K562 (cell line): ENCODE data around the gene TEX101. TPM values are rescaled to one million over a fixed set of nuclear protein-coding genes. Genes with fewer than 3 reads are reported as not detected.
A peak's percentile ranks its signal among the peaks of the same experiment; 100 is the strongest.

Experiments used
- ATAC-seq: fragments of 200-7000 bp; cut with Tn5 transposase; 3 replicates; pipeline ENCODE4 v1.9.1; 2020; ENCODE audit warnings: moderate library complexity
- BruUV-seq: library from RNA; stranded (reverse); fragments of 400-500 nt; replicated peaks from 2 replicates; lab custom pipeline; 2021; lab: Mats Ljungman, UMichigan
- CTCF ChIA-PET: fragments of 300-600 bp; formaldehyde crosslinking; extraction: SDS; loops from one replicate; lab custom pipeline; 2021; ENCODE audit warnings: low intra/inter-chr PET ratio; lab: Yijun Ruan, JAX
- POLR2A ChIA-PET: fragments of 300-600, 350-650 bp; sonication (Branson Sonifier 250); formaldehyde crosslinking; extraction: SDS; loops from one replicate; lab custom pipeline; 2021; ENCODE audit warnings: antibody characterized with exemption, inconsistent platforms; lab: Yijun Ruan, JAX
- DNase-seq, 4 experiments: peaks; one replicate each; pipeline versions ENCODE4 v3.0.0 to v3.0.0-alpha.2; 2011 to 2018; ENCODE audit warnings: low spot score in 3 of 4, mixed read lengths in 3 of 4; ENCODE audit errors: extremely low read depth in 1 of 4
- FAIRE-seq: peaks from 2 replicates; lab custom pipeline; 2011; peaks lifted over from hg19 to GRCh38; lab: Jason Lieb, UNC
- H2AFZ ChIP-seq: 2 replicates; pipeline ENCODE4 v1.6.0; 2011; ENCODE audit warnings: low read depth, low read length, control low read depth, inconsistent platforms
- H3K27ac ChIP-seq: fragments of 200-600 bp; 3 replicates; pipeline ENCODE4 v1.8.0; 2011; ENCODE audit warnings: low read depth, mild to moderate bottlenecking, control low read depth, inconsistent platforms, low read length, moderate library complexity, mixed read lengths; ENCODE audit errors: extremely low read depth
- H3K27me3 ChIP-seq, 2 experiments: fragments of 300-600 bp in 1 of 2; 2 replicates in 1 of 2; 3 replicates in 1 of 2; pipeline versions ENCODE4 v1.6.0 to v1.8.0; 2011; ENCODE audit warnings: inconsistent platforms in 2 of 2, low read length in 2 of 2, mild to moderate bottlenecking in 1 of 2, mixed read lengths in 1 of 2, moderate library complexity in 1 of 2; ENCODE audit not compliant: control insufficient read depth in 2 of 2, insufficient read depth in 2 of 2
- H3K36me3 ChIP-seq: fragments of 300-600 bp; 3 replicates; pipeline ENCODE4 v1.8.0; 2011; ENCODE audit warnings: mild to moderate bottlenecking, low read length, inconsistent platforms; ENCODE audit not compliant: control insufficient read depth, insufficient read depth
- H3K4me1 ChIP-seq, 2 experiments: fragments of 200-600 bp in 1 of 2; replicated peaks in 1 of 2; 2 replicates in 1 of 2; 3 replicates in 1 of 2; pipeline versions ENCODE4 v1.5.1 to v1.8.0; 2011; ENCODE audit warnings: inconsistent platforms in 2 of 2, low read length in 2 of 2, mild to moderate bottlenecking in 1 of 2, mixed read lengths in 1 of 2, moderate library complexity in 1 of 2; ENCODE audit not compliant: control insufficient read depth in 2 of 2, insufficient read depth in 2 of 2
- H3K4me2 ChIP-seq: 2 replicates; pipeline ENCODE4 v1.6.1; 2011; ENCODE audit warnings: low read length, control low read depth, inconsistent platforms, mixed read lengths; ENCODE audit not compliant: insufficient read depth
- H3K4me3 ChIP-seq: fragments of 200-600 bp; sonication (generic), shearing (Covaris generic); 2 replicates; pipeline ENCODE4 v1.5.1; 2016; ENCODE audit warnings: control low read depth, inconsistent platforms
- H3K79me2 ChIP-seq: fragments of 200-600 bp; 3 replicates; pipeline ENCODE4 v1.8.0; 2011; ENCODE audit warnings: low read length, inconsistent platforms; ENCODE audit not compliant: control insufficient read depth, insufficient read depth
- H3K9ac ChIP-seq, 2 experiments: 2 replicates each; pipeline versions ENCODE4 v1.6.0 to v1.6.1; 2011; ENCODE audit warnings: low read depth in 2 of 2, low read length in 2 of 2, control low read depth in 1 of 2, inconsistent platforms in 1 of 2, mild to moderate bottlenecking in 1 of 2, mixed read lengths in 1 of 2; ENCODE audit not compliant: insufficient read depth in 1 of 2
- H3K9me1 ChIP-seq: one replicate; pipeline ENCODE4 v1.6.0; 2011; ENCODE audit warnings: inconsistent platforms, mild to moderate bottlenecking, low read length, moderate library complexity; ENCODE audit not compliant: control insufficient read depth, insufficient read depth
- H3K9me3 ChIP-seq: replicated peaks from 2 replicates; pipeline ENCODE4 v1.5.1; 2011; ENCODE audit warnings: low read depth, low read length, inconsistent platforms; ENCODE audit not compliant: control insufficient read depth, insufficient read depth
- H4K20me1 ChIP-seq: replicated peaks from 2 replicates; pipeline ENCODE4 v1.6.1; 2011; ENCODE audit warnings: low read length, inconsistent platforms, mixed read lengths; ENCODE audit not compliant: control insufficient read depth, insufficient read depth
- CEBPB ChIP-seq: fragments of 450-650 bp; IDR thresholded peaks from 2 replicates; pipeline ENCODE4 v1.6.1; 2016; ENCODE audit warnings: missing genetic modification characterization, missing compliant biosample characterization
- CSDE1 ChIP-seq, 2 experiments: fragments of 450-650 bp; IDR thresholded peaks; 2 replicates each; pipeline ENCODE4 v1.6.1; 2016; ENCODE audit warnings: mild to moderate bottlenecking in 1 of 2
- E2F8 ChIP-seq: fragments of 450-650 bp; IDR thresholded peaks from 2 replicates; pipeline ENCODE4 v1.7.1; 2018; ENCODE audit warnings: mild to moderate bottlenecking, low read depth; ENCODE audit not compliant: partially characterized antibody
- MEF2D ChIP-seq: conservative IDR thresholded peaks from 2 replicates; pipeline ENCODE4 v1.6.1; 2016; ENCODE audit warnings: low read depth, missing genetic modification characterization, missing compliant biosample characterization
- PTTG1 ChIP-seq: fragments of 450-650 bp; IDR thresholded peaks from 2 replicates; pipeline ENCODE4 v1.6.1; 2016; ENCODE audit warnings: low read depth, mild to moderate bottlenecking, missing genetic modification characterization, missing compliant biosample characterization
- TEAD1 ChIP-seq, 2 experiments: fragments of 450-650 bp in 1 of 2; sonication (generic) in 1 of 2; formaldehyde crosslinking; IDR thresholded peaks; 2 replicates each; pipeline versions ENCODE4 v1.4.0 to v1.8.0; 2020 to 2022; ENCODE audit warnings: mild to moderate bottlenecking in 2 of 2, missing genetic modification reagents in 1 of 2
- ZNF124 ChIP-seq: sonication (generic); formaldehyde crosslinking; IDR thresholded peaks from 2 replicates; pipeline ENCODE4 v1.8.1; 2022; ENCODE audit warnings: missing genetic modification reagents
- ZNF165 ChIP-seq: fragments of 250-450 bp; sonication (Bioruptor Pico); IDR thresholded peaks from 2 replicates; pipeline ENCODE4 v1.4.0; 2020; ENCODE audit warnings: borderline replicate concordance
- WGBS: fragments of 100-300 bp; shearing (Covaris generic); methylation state at CpG from one replicate; pipeline ENCODE4 v1.1.6; 2016; ENCODE audit warnings: low coverage, mixed read lengths; ENCODE audit not compliant: insufficient coverage; ENCODE audit errors: missing lambda C conversion rate; 5-methylcytosine and 5-hydroxymethylcytosine counted together
- in situ Hi-C: fragments of 300-500 bp; cut with MboI; formaldehyde crosslinking; loops from 4 replicates; pipeline ENCODE4 v1.15.0; 2018; ENCODE audit warnings: inconsistent platforms, mixed read lengths
- intact Hi-C: fragments of 100-400 bp; cut with micrococcal nuclease; formaldehyde crosslinking; loops from 2 replicates; pipeline ENCODE4 v1.14.2; 2022
- polyA plus RNA-seq, 8 experiments: library from polyadenylated mRNA; depleted of rRNA in 4 of 8; stranded (reverse) in 5 of 8; unstranded in 3 of 8; fragments of >200 nt; fragmentation: Nextera tagmentation in 2 of 8; fragmentation: Illumina TruSeq in 1 of 8; extraction: Ambion mirVana in 2 of 8; extraction: Trizol in 1 of 8; gene quantifications; 2 replicates each; pipeline versions ENCODE4 v1.2.1 to v1.2.3, GENCODE V29; 2011 to 2014; ENCODE audit warnings: inconsistent platforms in 1 of 8, missing spikeins in 1 of 8
- total RNA-seq, 7 experiments: library from RNA; depleted of rRNA in 6 of 7; stranded (reverse); fragments of >200 nt in 6 of 7; fragmentation: Illumina TruSeq in 2 of 7; extraction: Trizol in 2 of 7; gene quantifications; 2 replicates each; pipeline versions ENCODE4 v1.2.1 to v1.2.3, GENCODE V29; 2011 to 2021; ENCODE audit warnings: low replicate concordance in 1 of 7
- TF ChIP-seq, protein P1 (sequence below): fragments of 250-450 bp; sonication (Bioruptor Pico); IDR thresholded peaks from 2 replicates; pipeline ENCODE4 v1.8.0; 2021; ENCODE audit warnings: mild to moderate bottlenecking, moderate library complexity
- TF ChIP-seq, protein P2 (sequence below): fragments of 450-650 bp; IDR thresholded peaks from 2 replicates; pipeline ENCODE4 v1.6.1; 2016; ENCODE audit warnings: antibody characterized with exemption

TEX101 gene
- total and polyA plus RNA-seq, 9 of the 15 experiments (the other 6 are each of a cell fraction or from before 2014, with no cell fraction given): 0.10 to 0.36 (median 0.14) TPM; not detected in 6

GRCh38 chr19:43429395-43429794 lies 14.7 kb downstream of the TEX101 start:
- FAIRE-seq (no peak), DNase-seq (no peak), ATAC-seq (no peak)
- intact Hi-C loops: loop anchor here (10.0 kb wide), 1 partner anchor 115 kb away; no protein-coding TSS in a partner anchor
- Histone ChIP-seq H3K4me1 (no peaks in the 10 kb centered on the region), H4K20me1 (no peaks in the 10 kb centered on the region), H3K9me1 (no peaks in the 10 kb centered on the region), H3K9me3 (no peaks in the 10 kb centered on the region), H3K27ac (no peak overlapping the region), H3K4me3 (no peak overlapping the region), H3K79me2 (no peaks in the 10 kb centered on the region), H3K9ac (no peak overlapping the region), H3K27me3 (peaks cover 4% of the 10 kb centered on the region in 2 experiments; a peak in 2 of 5 replicates), H3K36me3 (no peaks in the 10 kb centered on the region), H3K4me2 (no peak overlapping the region), H2AFZ (no peak overlapping the region)
- peak; percentile 35; the same call in 1 of the 2 replicates for TF ChIP-seq CEBPB
- TF ChIP-seq ZNF165 (CRISPR knock-in tag): no peak
- CTCF ChIA-PET: no interaction called here
- 9% methylated on average over 7 of the region's 7 CpGs for WGBS
- POLR2A ChIA-PET: no interaction called here
- BruUV-seq: no TSS peak
- in situ Hi-C loops: no loop called here

DNA sequence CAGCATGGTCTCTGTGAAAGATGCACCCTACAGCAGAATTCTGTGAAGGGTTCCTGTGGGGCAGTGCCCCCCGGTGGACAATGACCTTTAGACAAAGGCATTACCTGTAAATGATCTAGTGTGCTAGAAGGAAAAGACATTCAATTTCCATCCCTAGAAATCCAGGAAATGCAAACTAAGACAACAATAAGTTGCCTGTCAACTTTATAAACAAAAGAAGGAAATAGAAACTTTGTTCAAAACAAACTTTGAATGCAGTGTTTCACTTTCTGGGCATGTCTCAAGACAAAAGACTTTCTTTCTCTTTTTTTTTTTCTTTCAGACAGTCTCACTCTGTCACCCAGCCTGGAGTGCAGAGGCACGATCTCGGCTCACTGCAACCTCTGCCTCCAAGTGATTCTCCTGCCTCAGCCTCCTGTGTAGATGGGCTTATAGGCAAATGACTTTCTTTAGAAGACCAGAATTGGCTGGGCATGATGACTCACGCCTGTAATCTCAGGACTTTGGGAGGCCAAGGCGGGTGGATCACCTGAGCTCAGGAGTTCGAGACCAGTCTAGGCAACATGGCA lies 15.5 kb downstream of the TEX101 start:
- no peak for FAIRE-seq
- Histone ChIP-seq H3K4me1 (no peaks in the 10 kb centered on the region), H3K4me3 (no peak overlapping the region), H3K9me3 (no peaks in the 10 kb centered on the region), H3K36me3 (no peaks in the 10 kb centered on the region), H3K9ac (no peak overlapping the region), H2AFZ (no peak overlapping the region), H3K27ac (no peak overlapping the region), H3K27me3 (peaks cover 0 to 4% of the 10 kb centered on the region in 2 experiments; a peak in 1 of 5 replicates), H3K9me1 (no peaks in the 10 kb centered on the region), H3K79me2 (no peaks in the 10 kb centered on the region), H4K20me1 (no peaks in the 10 kb centered on the region), H3K4me2 (no peak overlapping the region)
- DNase-seq: no peak
- ATAC-seq: peak; percentile 36; the same call in 1 of the 3 replicates
- BruUV-seq: no TSS peak
- intact Hi-C loops (no loop called here), in situ Hi-C loops (no loop called here)
- ChIA-PET POLR2A (no interaction called here), CTCF (no interaction called here)
- under 1% methylated on average over 6 of the region's 6 CpGs for WGBS
- TF ChIP-seq ZNF124 (CRISPR knock-in tag) (no peak), TEAD1 (CRISPR knock-in tag; IDR thresholded peaks at IDR 0.05) (no peak), PTTG1 (no peak), CSDE1 (IDR thresholded peaks at IDR 0.05) (no peak), E2F8 (no peak), MEF2D (tag) (no peak)
- TF ChIP-seq, protein P1, sequence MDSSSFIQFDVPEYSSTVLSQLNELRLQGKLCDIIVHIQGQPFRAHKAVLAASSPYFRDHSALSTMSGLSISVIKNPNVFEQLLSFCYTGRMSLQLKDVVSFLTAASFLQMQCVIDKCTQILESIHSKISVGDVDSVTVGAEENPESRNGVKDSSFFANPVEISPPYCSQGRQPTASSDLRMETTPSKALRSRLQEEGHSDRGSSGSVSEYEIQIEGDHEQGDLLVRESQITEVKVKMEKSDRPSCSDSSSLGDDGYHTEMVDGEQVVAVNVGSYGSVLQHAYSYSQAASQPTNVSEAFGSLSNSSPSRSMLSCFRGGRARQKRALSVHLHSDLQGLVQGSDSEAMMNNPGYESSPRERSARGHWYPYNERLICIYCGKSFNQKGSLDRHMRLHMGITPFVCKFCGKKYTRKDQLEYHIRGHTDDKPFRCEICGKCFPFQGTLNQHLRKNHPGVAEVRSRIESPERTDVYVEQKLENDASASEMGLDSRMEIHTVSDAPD (CRISPR knock-in tag): no peak
- TF ChIP-seq, protein P2, sequence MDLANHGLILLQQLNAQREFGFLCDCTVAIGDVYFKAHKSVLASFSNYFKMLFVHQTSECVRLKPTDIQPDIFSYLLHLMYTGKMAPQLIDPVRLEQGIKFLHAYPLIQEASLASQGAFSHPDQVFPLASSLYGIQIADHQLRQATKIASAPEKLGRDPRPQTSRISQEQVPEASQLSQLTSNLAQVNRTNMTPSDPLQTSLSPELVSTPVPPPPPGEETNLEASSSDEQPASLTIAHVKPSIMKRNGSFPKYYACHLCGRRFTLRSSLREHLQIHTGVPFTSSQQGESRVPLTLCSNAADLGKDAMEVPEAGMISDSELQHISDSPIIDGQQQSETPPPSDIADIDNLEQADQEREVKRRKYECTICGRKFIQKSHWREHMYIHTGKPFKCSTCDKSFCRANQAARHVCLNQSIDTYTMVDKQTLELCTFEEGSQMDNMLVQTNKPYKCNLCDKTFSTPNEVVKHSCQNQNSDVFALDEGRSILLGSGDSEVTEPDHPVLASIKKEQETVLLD: no peak
